Osteoblast (primary cell): ENCODE results near the gene KCNA10. TPM values are rescaled to one million over a fixed set of nuclear protein-coding genes. Genes with fewer than 3 reads are reported as not detected.

ENCODE experiments used
- DNase-seq: peaks from one replicate; pipeline ENCODE4 v3.0.0; 2011; ENCODE audit warnings: low spot score, mixed read lengths; ENCODE audit not compliant: insufficient read length; ENCODE audit errors: missing footprints
- H2AFZ ChIP-seq: 2 replicates; pipeline ENCODE4 v1.6.0; 2011; ENCODE audit warnings: mild to moderate bottlenecking, low read length
- H3K27ac ChIP-seq: 2 replicates; pipeline ENCODE4 v1.5.1; 2011; ENCODE audit warnings: mild to moderate bottlenecking, low read depth, low read length, moderate library complexity
- H3K27me3 ChIP-seq: 2 replicates; pipeline ENCODE4 v1.6.0; 2012; ENCODE audit warnings: mild to moderate bottlenecking, control low read depth, inconsistent platforms, low read length, moderate library complexity; ENCODE audit not compliant: insufficient read depth
- H3K36me3 ChIP-seq: 2 replicates; pipeline ENCODE4 v1.5.1; 2011; ENCODE audit warnings: mild to moderate bottlenecking, low read length, control low read depth, moderate library complexity; ENCODE audit not compliant: insufficient read depth
- H3K4me1 ChIP-seq: 2 replicates; pipeline ENCODE4 v1.5.1; 2011; ENCODE audit warnings: mild to moderate bottlenecking, low read length, control low read depth, moderate library complexity; ENCODE audit not compliant: insufficient read depth
- H3K4me2 ChIP-seq: 2 replicates; pipeline ENCODE4 v1.6.0; 2011; ENCODE audit warnings: mild to moderate bottlenecking, low read length; ENCODE audit not compliant: insufficient read depth
- H3K4me3 ChIP-seq: fragments of 200-600 bp; sonication (generic); 3 replicates; pipeline ENCODE4 v1.5.1; 2012; ENCODE audit warnings: mild to moderate bottlenecking, low read length, inconsistent platforms; ENCODE audit not compliant: insufficient read depth
- H3K79me2 ChIP-seq: 2 replicates; pipeline ENCODE4 v1.6.0; 2012; ENCODE audit warnings: mild to moderate bottlenecking, low read length, control low read depth, inconsistent platforms; ENCODE audit not compliant: insufficient read depth
- H3K9me3 ChIP-seq: 2 replicates; pipeline ENCODE4 v1.5.1; 2011; ENCODE audit warnings: low read depth, low read length, control low read depth
- H4K20me1 ChIP-seq: 2 replicates; pipeline ENCODE4 v1.6.0; 2012; ENCODE audit warnings: mild to moderate bottlenecking, low read length, control low read depth; ENCODE audit not compliant: insufficient read depth
- total RNA-seq: library from RNA; depleted of rRNA; stranded (reverse); fragments of >200 nt; gene quantifications from 2 replicates; pipeline ENCODE4 v1.2.3, GENCODE V29; 2012
- TF ChIP-seq, protein P1 (sequence below): IDR thresholded peaks from 2 replicates; pipeline ENCODE4 v1.5.1; 2011; ENCODE audit warnings: mild to moderate bottlenecking, low read depth, low read length, moderate library complexity; ENCODE audit errors: extremely low read depth

Gene KCNA10
- total RNA-seq, 1 donor: not detected

- Histone ChIP-seq H2AFZ (no peak overlapping the region), H3K36me3 (no peaks in the 10 kb centered on the region), H4K20me1 (no peaks in the 10 kb centered on the region), H3K4me3 (no peak overlapping the region), H3K9me3 (no peaks in the 10 kb centered on the region), H3K27ac (no peak overlapping the region), H3K4me2 (no peak overlapping the region), H3K27me3 (peaks cover 8% of the 10 kb centered on the region), H3K4me1 (peaks cover 15% of the 10 kb centered on the region), H3K79me2 (no peaks in the 10 kb centered on the region)
- TF ChIP-seq, protein P1, sequence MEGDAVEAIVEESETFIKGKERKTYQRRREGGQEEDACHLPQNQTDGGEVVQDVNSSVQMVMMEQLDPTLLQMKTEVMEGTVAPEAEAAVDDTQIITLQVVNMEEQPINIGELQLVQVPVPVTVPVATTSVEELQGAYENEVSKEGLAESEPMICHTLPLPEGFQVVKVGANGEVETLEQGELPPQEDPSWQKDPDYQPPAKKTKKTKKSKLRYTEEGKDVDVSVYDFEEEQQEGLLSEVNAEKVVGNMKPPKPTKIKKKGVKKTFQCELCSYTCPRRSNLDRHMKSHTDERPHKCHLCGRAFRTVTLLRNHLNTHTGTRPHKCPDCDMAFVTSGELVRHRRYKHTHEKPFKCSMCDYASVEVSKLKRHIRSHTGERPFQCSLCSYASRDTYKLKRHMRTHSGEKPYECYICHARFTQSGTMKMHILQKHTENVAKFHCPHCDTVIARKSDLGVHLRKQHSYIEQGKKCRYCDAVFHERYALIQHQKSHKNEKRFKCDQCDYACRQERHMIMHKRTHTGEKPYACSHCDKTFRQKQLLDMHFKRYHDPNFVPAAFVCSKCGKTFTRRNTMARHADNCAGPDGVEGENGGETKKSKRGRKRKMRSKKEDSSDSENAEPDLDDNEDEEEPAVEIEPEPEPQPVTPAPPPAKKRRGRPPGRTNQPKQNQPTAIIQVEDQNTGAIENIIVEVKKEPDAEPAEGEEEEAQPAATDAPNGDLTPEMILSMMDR: peak; percentile 27
- peak; percentile 88 for DNase-seq
Measured at GRCh38 chr1:110477445-110477957, 41.5 kb downstream of the KCNA10 start.

- no peak overlapping the region for H2AFZ ChIP-seq
- H3K27ac ChIP-seq: no peak overlapping the region
- TF ChIP-seq, protein P1: no peak
- no peak overlapping the region for H3K4me2 ChIP-seq
- H3K79me2 ChIP-seq: no peaks in the 10 kb centered on the region
- peaks cover 15% of the 10 kb centered on the region for H3K4me1 ChIP-seq
- no peak overlapping the region for H3K4me3 ChIP-seq
- DNase-seq: peak; percentile 96
- no peaks in the 10 kb centered on the region for H3K9me3 ChIP-seq
- peaks cover 8% of the 10 kb centered on the region for H3K27me3 ChIP-seq
- no peaks in the 10 kb centered on the region for H3K36me3 ChIP-seq
- no peaks in the 10 kb centered on the region for H4K20me1 ChIP-seq
Measured at GRCh38 chr1:110477041-110477440, 41.9 kb downstream of the KCNA10 start.

GRCh38 chr1:110476028-110476765 lies 42.8 kb downstream of the KCNA10 start:
- no peak overlapping the region for H3K4me3 ChIP-seq
- H3K4me1 ChIP-seq: peaks cover 15% of the 10 kb centered on the region
- H3K27ac ChIP-seq: no peak overlapping the region
- H4K20me1 ChIP-seq: no peaks in the 10 kb centered on the region
- DNase-seq: no peak
- H3K79me2 ChIP-seq: no peaks in the 10 kb centered on the region
- no peak overlapping the region for H3K4me2 ChIP-seq
- H2AFZ ChIP-seq: no peak overlapping the region
- H3K27me3 ChIP-seq: peaks cover 8% of the 10 kb centered on the region
- TF ChIP-seq, protein P1: no peak
- H3K9me3 ChIP-seq: no peaks in the 10 kb centered on the region
- no peaks in the 10 kb centered on the region for H3K36me3 ChIP-seq

DNA sequence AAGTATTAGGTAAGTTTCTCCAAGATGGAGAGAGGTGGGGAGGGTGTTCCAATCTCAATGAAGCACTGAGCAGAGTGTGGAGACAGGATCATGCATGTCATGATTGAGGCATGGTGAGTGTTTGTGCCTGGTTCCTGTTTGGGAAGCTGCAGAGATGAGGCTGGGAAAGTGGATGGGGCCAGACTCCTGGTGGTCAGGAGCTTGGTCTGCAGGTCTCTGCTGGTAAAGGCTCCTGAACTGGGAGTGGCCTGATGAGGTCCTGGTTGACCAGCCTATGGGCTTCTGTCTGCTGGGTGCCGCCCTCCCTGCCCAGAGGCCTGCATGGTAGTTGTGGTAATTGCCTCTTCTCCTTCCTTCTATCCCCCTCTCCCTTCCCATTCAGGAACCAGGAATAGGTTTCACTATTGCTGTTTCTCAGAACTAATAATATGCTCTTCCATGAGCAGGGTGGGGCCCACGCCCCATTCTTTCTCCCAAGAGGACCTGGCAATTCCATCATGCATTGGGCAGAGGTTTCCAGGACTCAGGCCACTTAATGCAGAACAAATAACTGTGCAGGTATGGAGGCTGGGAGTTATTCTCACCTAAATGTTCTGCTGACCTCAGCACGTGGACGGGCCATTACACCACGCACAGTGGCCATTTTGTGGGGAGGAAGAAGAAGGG lies 43.5 kb downstream of the KCNA10 start:
- TF ChIP-seq, protein P1: no peak
- H3K4me1 ChIP-seq: peaks cover 15% of the 10 kb centered on the region
- H2AFZ ChIP-seq: no peak overlapping the region
- H4K20me1 ChIP-seq: no peaks in the 10 kb centered on the region
- no peak for DNase-seq
- no peak overlapping the region for H3K4me2 ChIP-seq
- H3K4me3 ChIP-seq: no peak overlapping the region
- no peaks in the 10 kb centered on the region for H3K79me2 ChIP-seq
- H3K27me3 ChIP-seq: peaks cover 3% of the 10 kb centered on the region
- no peaks in the 10 kb centered on the region for H3K9me3 ChIP-seq
- no peak overlapping the region for H3K27ac ChIP-seq
- no peaks in the 10 kb centered on the region for H3K36me3 ChIP-seq
